PC-9 (cell line): ENCODE measurements around the gene EEA1.

Source experiments
- EZH2 ChIP-seq: fragments of 200-600 bp; sonication (generic); IDR thresholded peaks from 2 replicates; pipeline ENCODE4 v1.8.0; 2017; ENCODE audit warnings: antibody characterized with exemption, low read depth
- TF ChIP-seq, protein P1 (sequence below): fragments of 200-600 bp; sonication (generic); conservative IDR thresholded peaks from 2 replicates; pipeline ENCODE4 v1.6.1; 2017; ENCODE audit warnings: mixed run types, antibody characterized with exemption, mild to moderate bottlenecking, moderate library complexity

GRCh38 chr12:92721130-92721529, 208.0 kb downstream of the EEA1 start:
- TF ChIP-seq, protein P1, sequence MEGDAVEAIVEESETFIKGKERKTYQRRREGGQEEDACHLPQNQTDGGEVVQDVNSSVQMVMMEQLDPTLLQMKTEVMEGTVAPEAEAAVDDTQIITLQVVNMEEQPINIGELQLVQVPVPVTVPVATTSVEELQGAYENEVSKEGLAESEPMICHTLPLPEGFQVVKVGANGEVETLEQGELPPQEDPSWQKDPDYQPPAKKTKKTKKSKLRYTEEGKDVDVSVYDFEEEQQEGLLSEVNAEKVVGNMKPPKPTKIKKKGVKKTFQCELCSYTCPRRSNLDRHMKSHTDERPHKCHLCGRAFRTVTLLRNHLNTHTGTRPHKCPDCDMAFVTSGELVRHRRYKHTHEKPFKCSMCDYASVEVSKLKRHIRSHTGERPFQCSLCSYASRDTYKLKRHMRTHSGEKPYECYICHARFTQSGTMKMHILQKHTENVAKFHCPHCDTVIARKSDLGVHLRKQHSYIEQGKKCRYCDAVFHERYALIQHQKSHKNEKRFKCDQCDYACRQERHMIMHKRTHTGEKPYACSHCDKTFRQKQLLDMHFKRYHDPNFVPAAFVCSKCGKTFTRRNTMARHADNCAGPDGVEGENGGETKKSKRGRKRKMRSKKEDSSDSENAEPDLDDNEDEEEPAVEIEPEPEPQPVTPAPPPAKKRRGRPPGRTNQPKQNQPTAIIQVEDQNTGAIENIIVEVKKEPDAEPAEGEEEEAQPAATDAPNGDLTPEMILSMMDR = no peak
- no peak for TF ChIP-seq EZH2
